22Rv1 (cell line): ENCODE data around the gene ZBTB3.
A peak's percentile ranks its signal among the peaks of the same experiment; 100 is the strongest.
"Not testable (repeated sequence)": the region's sequence is repeated elsewhere in the genome, so short reads cannot be mapped to it uniquely, and the experiment has no call there.

Experiments
- H3K27ac ChIP-seq: fragments of 450-650 bp; 2 replicates; pipeline ENCODE4 v1.5.1; 2017
- ZFX ChIP-seq: fragments of 450-650 bp; IDR thresholded peaks from 2 replicates; pipeline ENCODE4 v1.6.1; 2017; ENCODE audit warnings: antibody characterized with exemption, borderline replicate concordance
- TF ChIP-seq, protein P1 (sequence below): fragments of 450-650 bp; IDR thresholded peaks from 2 replicates; pipeline ENCODE4 v1.5.1; 2017; ENCODE audit warnings: mild to moderate bottlenecking

The ZBTB3 gene

DNA sequence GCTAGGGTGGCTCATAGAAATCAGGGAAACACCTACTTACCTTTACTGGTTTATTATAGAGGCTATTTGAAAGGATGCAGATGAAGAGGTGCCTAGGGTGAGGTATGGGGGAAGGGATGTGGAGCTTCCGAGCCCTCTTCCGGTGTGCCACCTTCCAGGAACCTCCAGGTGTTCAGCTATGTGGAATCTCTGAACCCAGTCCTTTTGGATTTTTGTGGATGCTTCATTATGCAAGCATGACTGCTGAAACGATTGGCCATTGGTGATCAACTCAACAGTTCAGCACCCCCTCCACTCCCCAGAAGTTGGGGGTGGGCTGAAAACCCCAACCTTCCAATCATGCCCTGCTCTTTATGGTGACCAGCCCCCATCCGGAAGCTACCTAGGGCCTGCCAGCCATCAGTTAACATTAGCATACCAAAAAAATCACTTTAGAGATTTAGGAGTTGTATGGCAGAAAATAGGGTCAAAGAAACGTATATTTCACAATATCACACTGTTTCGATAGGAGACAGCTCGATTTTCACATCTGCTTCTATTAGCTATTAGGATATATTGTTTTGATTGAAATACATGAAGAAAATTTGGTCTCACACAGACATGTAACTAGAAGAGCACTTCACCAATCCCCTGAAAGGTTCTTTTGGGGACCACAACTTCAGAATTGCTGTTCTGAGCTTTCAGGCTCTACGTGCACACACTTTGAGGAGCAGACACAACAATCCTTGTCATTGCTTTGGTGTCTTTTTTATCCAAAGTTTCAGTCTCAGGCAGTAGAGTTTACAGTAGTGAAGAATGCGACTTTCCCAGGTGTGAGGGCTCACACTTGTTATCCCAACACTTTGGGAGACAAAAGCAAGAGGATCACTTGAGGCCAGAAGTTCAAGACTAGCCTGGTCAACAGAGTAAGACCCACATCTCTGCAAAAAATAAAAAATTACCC, 4.2 kb upstream of the ZBTB3 start:
- TF ChIP-seq, protein P1, sequence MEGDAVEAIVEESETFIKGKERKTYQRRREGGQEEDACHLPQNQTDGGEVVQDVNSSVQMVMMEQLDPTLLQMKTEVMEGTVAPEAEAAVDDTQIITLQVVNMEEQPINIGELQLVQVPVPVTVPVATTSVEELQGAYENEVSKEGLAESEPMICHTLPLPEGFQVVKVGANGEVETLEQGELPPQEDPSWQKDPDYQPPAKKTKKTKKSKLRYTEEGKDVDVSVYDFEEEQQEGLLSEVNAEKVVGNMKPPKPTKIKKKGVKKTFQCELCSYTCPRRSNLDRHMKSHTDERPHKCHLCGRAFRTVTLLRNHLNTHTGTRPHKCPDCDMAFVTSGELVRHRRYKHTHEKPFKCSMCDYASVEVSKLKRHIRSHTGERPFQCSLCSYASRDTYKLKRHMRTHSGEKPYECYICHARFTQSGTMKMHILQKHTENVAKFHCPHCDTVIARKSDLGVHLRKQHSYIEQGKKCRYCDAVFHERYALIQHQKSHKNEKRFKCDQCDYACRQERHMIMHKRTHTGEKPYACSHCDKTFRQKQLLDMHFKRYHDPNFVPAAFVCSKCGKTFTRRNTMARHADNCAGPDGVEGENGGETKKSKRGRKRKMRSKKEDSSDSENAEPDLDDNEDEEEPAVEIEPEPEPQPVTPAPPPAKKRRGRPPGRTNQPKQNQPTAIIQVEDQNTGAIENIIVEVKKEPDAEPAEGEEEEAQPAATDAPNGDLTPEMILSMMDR, result no peak
- no peak for TF ChIP-seq ZFX
- H3K27ac ChIP-seq, result no peak overlapping the region

DNA sequence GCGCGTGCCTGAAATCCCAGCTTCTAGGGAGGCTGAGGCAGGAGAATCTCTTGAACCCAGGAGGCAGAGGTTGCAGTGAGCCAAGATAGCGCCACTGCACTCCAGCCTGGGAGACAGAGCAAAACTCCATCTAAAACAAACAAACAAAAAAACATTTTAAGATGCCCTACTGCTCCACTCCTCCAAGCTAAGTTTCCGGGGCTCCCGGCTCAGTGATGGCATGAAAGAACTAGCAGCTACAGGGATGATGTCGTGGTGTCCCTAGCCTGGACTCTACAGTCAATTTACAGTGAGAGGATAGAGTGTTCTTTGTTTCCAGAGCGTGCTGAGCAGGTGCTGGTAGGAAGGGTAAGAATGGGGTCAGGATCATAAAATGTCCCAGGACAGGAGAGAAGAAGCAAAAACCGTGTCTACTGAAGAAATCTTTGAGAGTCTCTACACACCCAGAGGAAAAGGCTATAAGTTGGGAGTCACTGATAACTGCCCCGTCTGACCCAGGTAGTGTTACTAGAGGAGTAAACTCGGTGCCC, 1.2 kb upstream of the ZBTB3 start:
- TF ChIP-seq, protein P1, result no peak
- no peak for TF ChIP-seq ZFX
- peak overlapping the region; percentile 80 for H3K27ac ChIP-seq

DNA sequence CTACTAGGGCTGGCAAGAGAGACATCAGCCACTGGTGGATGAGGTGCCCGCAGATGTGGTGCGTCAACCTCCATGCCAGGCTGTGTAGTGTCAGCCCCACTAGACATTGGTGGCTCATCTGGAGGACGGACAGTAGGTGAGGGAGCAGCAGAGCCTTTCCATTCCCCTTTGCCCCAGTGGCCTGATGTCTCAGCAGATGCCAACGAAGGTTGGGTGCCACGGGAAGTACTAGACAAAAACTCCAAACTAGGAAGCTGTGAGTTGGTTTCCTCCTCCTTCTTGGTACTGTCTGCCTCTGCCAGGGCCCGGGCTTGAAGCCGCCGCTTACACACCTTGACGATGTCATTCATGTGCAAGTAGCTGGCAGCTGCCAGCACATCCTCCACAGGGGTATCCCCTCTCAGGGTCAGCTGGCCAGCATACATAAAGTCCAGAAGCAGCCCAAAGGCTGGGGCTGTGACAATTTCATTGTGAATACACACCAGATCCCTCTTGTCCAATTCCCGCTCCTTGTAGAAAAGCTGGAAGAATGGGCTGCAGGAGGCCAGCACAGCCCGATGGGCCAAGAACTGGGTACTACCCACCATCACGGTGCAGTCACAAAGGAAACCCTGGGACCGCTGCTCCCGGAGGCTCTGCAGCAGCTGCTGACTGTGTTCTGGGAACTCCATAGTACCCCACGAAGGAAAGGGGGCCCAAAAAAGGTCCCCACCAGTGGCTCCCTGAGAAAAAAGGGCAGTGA, 795 bp downstream of the ZBTB3 start:
- peak overlapping the region; percentile 80 for H3K27ac ChIP-seq
- no peak for TF ChIP-seq ZFX
- TF ChIP-seq, protein P1, result no peak

GRCh38 chr11:62752177-62752785, 1.7 kb downstream of the ZBTB3 start:
- TF ChIP-seq, protein P1, result no peak
- TF ChIP-seq ZFX, result no peak
- H3K27ac ChIP-seq, result no peak overlapping the region

GRCh38 chr11:62749931-62750330, 4.0 kb downstream of the ZBTB3 start:
- H3K27ac ChIP-seq, result not testable (repeated sequence)

GRCh38 chr11:62747475-62748160, 6.3 kb downstream of the ZBTB3 start:
- TF ChIP-seq, protein P1, result no peak
- no peak for TF ChIP-seq ZFX

GRCh38 chr11:62737196-62737595, 16.8 kb downstream of the ZBTB3 start:
- TF ChIP-seq, protein P1, result no peak
- TF ChIP-seq ZFX, result no peak
- no peak overlapping the region for H3K27ac ChIP-seq

More at GRCh38 chr11:62747475-62748160, 6.3 kb downstream of the ZBTB3 start:
- H3K27ac ChIP-seq, result no peak overlapping the region
